HG03378 (cell line): ENCODE results near the gene NEK8.
"Not testable (repeated sequence)": the region's sequence is repeated elsewhere in the genome, so short reads cannot be mapped to it uniquely, and the experiment has no call there.

ENCODE experiments used
- ATAC-seq: cut with Tn5 transposase; IDR thresholded peaks from one replicate; pipeline ENCODE4 v1.9.1; 2021; ENCODE audit warnings: mild to moderate bottlenecking, moderate library complexity; ENCODE audit not compliant: unreplicated experiment

NEK8 gene

GRCh38 chr17:28710861-28711722, 17.5 kb upstream of the NEK8 start:
- ATAC-seq, result peak; percentile 58

- ATAC-seq, result no peak
Measured at GRCh38 chr17:28711723-28712031, 16.9 kb upstream of the NEK8 start, which contains the start of gene PROCA1. Gene PROCA1, minus strand, starts transcription at chr17:28711888. Its CDS starts 228 bp downstream, at chr17:28711660.

- ATAC-seq, result no peak
Measured at GRCh38 chr17:28712032-28712704, 16.4 kb upstream of the NEK8 start.

- no peak for ATAC-seq
Measured at GRCh38 chr17:28712705-28713415, 15.7 kb upstream of the NEK8 start.

- no peak for ATAC-seq
Measured at GRCh38 chr17:28714281-28714680, 14.3 kb upstream of the NEK8 start.

- no peak for ATAC-seq
Measured at GRCh38 chr17:28715217-28715616, 13.4 kb upstream of the NEK8 start.

- no peak for ATAC-seq
Measured at GRCh38 chr17:28716740-28717577, 11.6 kb upstream of the NEK8 start.

- ATAC-seq, result no peak
Measured at GRCh38 chr17:28717578-28718332, 10.8 kb upstream of the NEK8 start, which contains the start of gene RAB34. Gene RAB34, minus strand, starts transcription at chr17:28717868. Its CDS starts 602 bp downstream, at chr17:28717266.

GRCh38 chr17:28718333-28719020, 10.1 kb upstream of the NEK8 start:
- ATAC-seq, result no peak

- no peak for ATAC-seq
Measured at GRCh38 chr17:28719021-28719433, 9.6 kb upstream of the NEK8 start.

- ATAC-seq, result no peak
Measured at GRCh38 chr17:28720247-28720996, 8.2 kb upstream of the NEK8 start.

GRCh38 chr17:28720997-28721329, 7.6 kb upstream of the NEK8 start:
- ATAC-seq, result not testable (repeated sequence)

GRCh38 chr17:28722417-28723158, 6.0 kb upstream of the NEK8 start:
- no peak for ATAC-seq

GRCh38 chr17:28723159-28723835, 5.3 kb upstream of the NEK8 start:
- no peak for ATAC-seq

- ATAC-seq, result not testable (repeated sequence)
Measured at GRCh38 chr17:28723836-28724499, 4.6 kb upstream of the NEK8 start.

- ATAC-seq, result no peak
Measured at GRCh38 chr17:28724500-28725165, 4.0 kb upstream of the NEK8 start.
